Measurements from ENCODE around the gene PREX1.

GRCh38 chr20:48621376-48622078 lies 206.3 kb downstream of the PREX1 start:
- TF ChIP-seq POLR2A (IDR thresholded peaks at IDR 0.05) (no peak), CTCF (IDR thresholded peaks at IDR 0.05) (no peak)
